Peyer's patch (tissue), 4 donors: ENCODE results near the gene NKAIN2. TPM values are rescaled to one million over a fixed set of nuclear protein-coding genes. Genes with fewer than 3 reads are reported as not detected.

Experiments
- DNase-seq, 3 donors: peaks; one replicate each; pipeline ENCODE4 v3.0.0-alpha.2; 2017 to 2019
- H3K27ac ChIP-seq, 4 donors: fragments of 200-600 bp; sonication (generic); one replicate each; pipeline ENCODE4 v1.5.1; 2016 to 2019
- H3K27me3 ChIP-seq, 2 donors: fragments of 200-600 bp; sonication (generic); one replicate each; pipeline ENCODE4 v1.5.1; 2019
- H3K36me3 ChIP-seq, 3 donors: fragments of 200-600 bp; sonication (generic); one replicate each; pipeline ENCODE4 v1.5.1; 2016 to 2019
- H3K4me1 ChIP-seq, 4 donors: fragments of 200-600 bp; sonication (generic); one replicate each; pipeline ENCODE4 v1.5.1; 2016 to 2019
- H3K4me3 ChIP-seq, 4 donors: fragments of 200-600 bp; sonication (generic); 1 replicate in 3 of 4; 2 replicates in 1 of 4; pipeline ENCODE4 v1.5.1; 2016 to 2019; ENCODE audit warnings: mild to moderate bottlenecking in 1 of 4
- H3K9me3 ChIP-seq, 4 donors: fragments of 200-600 bp; sonication (generic); one replicate each; pipeline ENCODE4 v1.5.1; 2016 to 2019; ENCODE audit warnings: mild to moderate bottlenecking in 1 of 4
- POLR2A ChIP-seq, 2 donors: fragments of 450-650 bp; IDR thresholded peaks; one replicate each; pipeline ENCODE4 v1.5.1; 2017; ENCODE audit warnings: antibody characterized with exemption in 2 of 2, mild to moderate bottlenecking in 2 of 2, moderate library complexity in 2 of 2
- total RNA-seq, 4 donors: library from RNA; depleted of rRNA; stranded (reverse); fragments of >200 nt; gene quantifications; one replicate each; pipeline ENCODE4 v1.1.0, GENCODE V29; 2016
- TF ChIP-seq, protein P1 (sequence below), 6 experiments: fragments of 450-650 bp in 4 of 6; fragments of 200-600 bp in 2 of 6; sonication (generic) in 1 of 6; IDR thresholded peaks; one replicate each; pipeline ENCODE4 v1.5.1; 2017 to 2019; ENCODE audit warnings: antibody characterized with exemption in 6 of 6, mild to moderate bottlenecking in 3 of 6, moderate library complexity in 1 of 6

The NKAIN2 gene
- total RNA-seq: not detected

GRCh38 chr6:123803504-123804013 is at the start of gene NKAIN2:
Gene NKAIN2, plus strand, starts transcription at chr6:123803865.
- peak within 1 kb of the TSS in 3 of 4 donors; percentile 31 to 50 (median 45) for H3K4me3 ChIP-seq
- H3K36me3 ChIP-seq: no peaks in the 10 kb centered on the region
- no peak for DNase-seq
- H3K27me3 ChIP-seq: peaks cover 0 to 9% of the 10 kb centered on the region in 2 donors
- no peaks in the 10 kb centered on the region for H3K9me3 ChIP-seq
- no peak for TF ChIP-seq POLR2A (IDR thresholded peaks at IDR 0.05)
- TF ChIP-seq, protein P1, sequence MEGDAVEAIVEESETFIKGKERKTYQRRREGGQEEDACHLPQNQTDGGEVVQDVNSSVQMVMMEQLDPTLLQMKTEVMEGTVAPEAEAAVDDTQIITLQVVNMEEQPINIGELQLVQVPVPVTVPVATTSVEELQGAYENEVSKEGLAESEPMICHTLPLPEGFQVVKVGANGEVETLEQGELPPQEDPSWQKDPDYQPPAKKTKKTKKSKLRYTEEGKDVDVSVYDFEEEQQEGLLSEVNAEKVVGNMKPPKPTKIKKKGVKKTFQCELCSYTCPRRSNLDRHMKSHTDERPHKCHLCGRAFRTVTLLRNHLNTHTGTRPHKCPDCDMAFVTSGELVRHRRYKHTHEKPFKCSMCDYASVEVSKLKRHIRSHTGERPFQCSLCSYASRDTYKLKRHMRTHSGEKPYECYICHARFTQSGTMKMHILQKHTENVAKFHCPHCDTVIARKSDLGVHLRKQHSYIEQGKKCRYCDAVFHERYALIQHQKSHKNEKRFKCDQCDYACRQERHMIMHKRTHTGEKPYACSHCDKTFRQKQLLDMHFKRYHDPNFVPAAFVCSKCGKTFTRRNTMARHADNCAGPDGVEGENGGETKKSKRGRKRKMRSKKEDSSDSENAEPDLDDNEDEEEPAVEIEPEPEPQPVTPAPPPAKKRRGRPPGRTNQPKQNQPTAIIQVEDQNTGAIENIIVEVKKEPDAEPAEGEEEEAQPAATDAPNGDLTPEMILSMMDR (IDR thresholded peaks at IDR 0.05): no peak
- H3K4me1 ChIP-seq: peaks cover 0 to 11% (median 5%) of the 10 kb centered on the region in 4 donors
- no peak within 1 kb of the TSS for H3K27ac ChIP-seq

DNA sequence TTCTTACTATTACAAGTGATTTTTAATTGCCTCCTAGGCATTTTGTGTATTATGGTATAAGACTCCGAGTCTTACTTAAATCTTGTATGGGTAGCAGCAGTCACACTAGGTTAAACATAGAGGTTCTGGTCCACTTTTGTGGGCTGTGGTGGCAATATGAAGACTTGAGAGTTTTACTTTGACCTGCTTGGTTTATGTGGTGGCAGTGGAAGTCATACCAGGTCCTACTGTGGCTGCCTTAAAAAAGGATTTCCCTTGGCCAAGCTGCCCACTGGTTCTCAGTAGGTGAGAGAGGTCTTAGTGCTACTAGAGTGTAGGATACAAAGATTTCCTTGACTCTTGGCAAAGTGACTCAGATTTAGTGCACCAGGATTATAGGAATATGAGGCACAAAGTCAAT is 44.2 kb upstream of the NKAIN2 start:
- H3K36me3 ChIP-seq: no peaks in the 10 kb centered on the region
- no peaks in the 10 kb centered on the region for H3K9me3 ChIP-seq
- no peak overlapping the region for H3K27ac ChIP-seq
- no peaks in the 10 kb centered on the region for H3K4me1 ChIP-seq
- H3K27me3 ChIP-seq: no peaks in the 10 kb centered on the region
- no peak for DNase-seq
- TF ChIP-seq, protein P1 (IDR thresholded peaks at IDR 0.05): no peak
- TF ChIP-seq POLR2A (IDR thresholded peaks at IDR 0.05): no peak
- H3K4me3 ChIP-seq: no peak overlapping the region

GRCh38 chr6:123763904-123764303 is 39.8 kb upstream of the NKAIN2 start:
- DNase-seq: no peak
- H3K4me1 ChIP-seq: no peaks in the 10 kb centered on the region
- no peak for TF ChIP-seq POLR2A (IDR thresholded peaks at IDR 0.05)
- TF ChIP-seq, protein P1 (IDR thresholded peaks at IDR 0.05): no peak

DNA sequence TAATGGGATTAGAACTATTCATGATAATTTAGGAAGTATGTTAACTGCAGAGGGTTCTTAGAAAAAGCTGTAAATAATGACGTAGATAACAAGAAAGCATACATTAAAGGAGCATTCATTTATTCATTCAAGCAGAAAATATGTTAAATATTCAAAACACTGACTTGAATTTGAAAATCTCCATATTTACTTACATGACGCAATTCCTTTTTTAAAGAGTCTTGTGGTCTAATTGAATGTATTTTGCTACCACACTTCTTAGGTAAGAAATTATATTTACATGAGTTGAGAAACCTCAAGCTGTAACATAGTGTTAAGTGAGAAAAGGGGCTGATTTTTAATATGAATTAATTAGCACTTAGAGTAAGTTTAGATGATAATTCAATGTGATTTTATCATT is 38.9 kb upstream of the NKAIN2 start:
- H3K4me3 ChIP-seq: no peak overlapping the region
- H3K27ac ChIP-seq: no peak overlapping the region
- H3K36me3 ChIP-seq: no peaks in the 10 kb centered on the region
- H3K4me1 ChIP-seq: no peaks in the 10 kb centered on the region
- no peak for TF ChIP-seq POLR2A (IDR thresholded peaks at IDR 0.05)
- TF ChIP-seq, protein P1 (IDR thresholded peaks at IDR 0.05): no peak
- no peaks in the 10 kb centered on the region for H3K27me3 ChIP-seq
- no peak for DNase-seq
- no peaks in the 10 kb centered on the region for H3K9me3 ChIP-seq

More at GRCh38 chr6:123763904-123764303, 39.8 kb upstream of the NKAIN2 start:
- Histone ChIP-seq H3K4me3 (no peak overlapping the region), H3K27ac (no peak overlapping the region), H3K9me3 (no peaks in the 10 kb centered on the region), H3K27me3 (no peaks in the 10 kb centered on the region), H3K36me3 (no peaks in the 10 kb centered on the region)

- Histone ChIP-seq H3K27ac (no peak overlapping the region), H3K36me3 (no peaks in the 10 kb centered on the region), H3K27me3 (no peaks in the 10 kb centered on the region), H3K4me1 (no peaks in the 10 kb centered on the region), H3K9me3 (no peaks in the 10 kb centered on the region), H3K4me3 (no peak overlapping the region)
- DNase-seq: no peak
- no peak for TF ChIP-seq POLR2A (IDR thresholded peaks at IDR 0.05)
- TF ChIP-seq, protein P1 (IDR thresholded peaks at IDR 0.05): no peak
Measured at GRCh38 chr6:123768921-123769320, 34.7 kb upstream of the NKAIN2 start.

GRCh38 chr6:123769431-123769830 is 34.2 kb upstream of the NKAIN2 start:
- DNase-seq: no peak
- Histone ChIP-seq H3K36me3 (no peaks in the 10 kb centered on the region), H3K27ac (no peak overlapping the region), H3K27me3 (no peaks in the 10 kb centered on the region), H3K9me3 (no peaks in the 10 kb centered on the region), H3K4me1 (no peaks in the 10 kb centered on the region), H3K4me3 (no peak overlapping the region)
- TF ChIP-seq, protein P1 (IDR thresholded peaks at IDR 0.05): no peak
- TF ChIP-seq POLR2A (IDR thresholded peaks at IDR 0.05): no peak
